A673 (cell line): Measurements from ENCODE around the gene RNF217. TPM values are rescaled to one million over a fixed set of nuclear protein-coding genes. Genes with fewer than 3 reads are reported as not detected.

ENCODE experiments used
- BruUV-seq: library from RNA; stranded (reverse); fragments of 400-500 nt; replicated peaks from 2 replicates; lab custom pipeline; 2021; lab: Mats Ljungman, UMichigan
- CTCF ChIA-PET: fragments of 300-600 bp; sonication (Branson Sonifier 250); formaldehyde crosslinking; loops from one replicate; lab custom pipeline; 2022; ENCODE audit warnings: antibody characterized with exemption; lab: Charles Lee
- POLR2A ChIA-PET: fragments of 300-600 bp; sonication (Branson Sonifier 250); formaldehyde crosslinking; loops from one replicate; lab custom pipeline; 2022; ENCODE audit warnings: antibody characterized with exemption; ENCODE audit not compliant: low non-redundant PET; lab: Charles Lee
- DNase-seq: peaks from one replicate; pipeline ENCODE4 v3.0.0-alpha.2; 2015; ENCODE audit warnings: low spot score
- H3K27ac ChIP-seq: fragments of 200-600 bp; sonication (generic); 2 replicates; pipeline ENCODE4 v1.5.1; 2016; ENCODE audit warnings: mixed run types, low read depth, mild to moderate bottlenecking, mixed read lengths, antibody characterized with exemption, low read length; ENCODE audit not compliant: poor library complexity, severe bottlenecking
- H3K27me3 ChIP-seq: fragments of 200-600 bp; sonication (generic); replicated peaks from 2 replicates; pipeline ENCODE4 v1.6.1; 2017; ENCODE audit warnings: mixed run types, low read depth, mild to moderate bottlenecking, mixed read lengths, antibody characterized with exemption, low read length; ENCODE audit not compliant: insufficient read depth, poor library complexity
- H3K36me3 ChIP-seq: fragments of 200-600 bp; sonication (generic); 2 replicates; pipeline ENCODE4 v1.6.1; 2016; ENCODE audit warnings: mixed run types, mild to moderate bottlenecking, mixed read lengths, antibody characterized with exemption, low read length; ENCODE audit not compliant: insufficient read depth, poor library complexity, severe bottlenecking
- H3K4me1 ChIP-seq: fragments of 200-600 bp; sonication (generic); 2 replicates; pipeline ENCODE4 v1.6.1; 2017; ENCODE audit warnings: mixed run types, mild to moderate bottlenecking, mixed read lengths, antibody characterized with exemption, low read length; ENCODE audit not compliant: insufficient read depth, poor library complexity, severe bottlenecking
- H3K4me3 ChIP-seq: fragments of 200-600 bp; sonication (generic); 2 replicates; pipeline ENCODE4 v1.5.1; 2016; ENCODE audit warnings: low read depth, mixed run types, mild to moderate bottlenecking, mixed read lengths, low read length; ENCODE audit not compliant: poor library complexity, severe bottlenecking
- H3K9me3 ChIP-seq: fragments of 200-600 bp; sonication (generic); 2 replicates; pipeline ENCODE4 v1.6.1; 2016; ENCODE audit warnings: mixed run types, low read depth, mild to moderate bottlenecking, mixed read lengths, antibody characterized with exemption, low read length; ENCODE audit not compliant: poor library complexity, severe bottlenecking
- EZH2 ChIP-seq: fragments of 200-600 bp; sonication (generic); IDR thresholded peaks from 2 replicates; pipeline ENCODE4 v1.6.1; 2017; ENCODE audit warnings: borderline replicate concordance, low read depth, mild to moderate bottlenecking, mixed read lengths, antibody characterized with exemption, low read length; ENCODE audit not compliant: poor library complexity, severe bottlenecking
- intact Hi-C: fragments of 100-400 bp; cut with micrococcal nuclease; formaldehyde crosslinking; loops from one replicate; pipeline ENCODE4 v1.10.0; 2022; ENCODE audit not compliant: unreplicated experiment
- total RNA-seq: library from RNA; stranded (reverse); gene quantifications from 2 replicates; pipeline ENCODE4 v1.2.3, GENCODE V29; 2021
- TF ChIP-seq, protein P1 (sequence below): fragments of 300-800, 200-600 bp; sonication (generic); conservative IDR thresholded peaks from 2 replicates; pipeline ENCODE4 v1.5.1; 2017; ENCODE audit warnings: low read depth, mild to moderate bottlenecking, antibody characterized with exemption, low read length, moderate library complexity, mixed read lengths

The RNF217 gene
- total RNA-seq, 1 experiment from 2014 or later = 20.6 TPM

DNA sequence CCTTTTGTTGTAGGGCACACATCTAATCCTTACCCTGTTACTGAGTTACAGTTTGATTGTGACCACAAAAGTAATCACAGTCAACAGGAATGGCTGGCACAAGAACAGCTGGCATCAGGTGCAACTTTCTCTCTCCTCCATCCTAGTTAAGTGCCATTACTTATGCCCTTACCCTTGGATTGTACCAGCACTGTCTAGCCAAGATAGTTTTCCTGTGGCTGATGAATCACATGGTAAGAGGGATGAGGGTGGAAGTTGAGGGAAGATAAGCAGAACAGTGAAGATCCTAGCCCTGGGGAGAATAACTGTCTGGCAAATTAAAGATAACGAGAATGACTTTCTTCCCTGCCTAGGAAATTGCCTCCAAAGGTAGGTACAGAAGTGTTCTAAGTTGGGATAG lies 42.0 kb downstream of the RNF217 start:
- Histone ChIP-seq H3K9me3 (no peaks in the 10 kb centered on the region), H3K27ac (no peak overlapping the region), H3K36me3 (peaks cover 4% of the 10 kb centered on the region), H3K4me1 (peaks cover 38% of the 10 kb centered on the region), H3K4me3 (no peak overlapping the region), H3K27me3 (no peaks in the 10 kb centered on the region)
- no TSS peak for BruUV-seq
- intact Hi-C loops = no loop called here
- TF ChIP-seq EZH2 = no peak
- TF ChIP-seq, protein P1, sequence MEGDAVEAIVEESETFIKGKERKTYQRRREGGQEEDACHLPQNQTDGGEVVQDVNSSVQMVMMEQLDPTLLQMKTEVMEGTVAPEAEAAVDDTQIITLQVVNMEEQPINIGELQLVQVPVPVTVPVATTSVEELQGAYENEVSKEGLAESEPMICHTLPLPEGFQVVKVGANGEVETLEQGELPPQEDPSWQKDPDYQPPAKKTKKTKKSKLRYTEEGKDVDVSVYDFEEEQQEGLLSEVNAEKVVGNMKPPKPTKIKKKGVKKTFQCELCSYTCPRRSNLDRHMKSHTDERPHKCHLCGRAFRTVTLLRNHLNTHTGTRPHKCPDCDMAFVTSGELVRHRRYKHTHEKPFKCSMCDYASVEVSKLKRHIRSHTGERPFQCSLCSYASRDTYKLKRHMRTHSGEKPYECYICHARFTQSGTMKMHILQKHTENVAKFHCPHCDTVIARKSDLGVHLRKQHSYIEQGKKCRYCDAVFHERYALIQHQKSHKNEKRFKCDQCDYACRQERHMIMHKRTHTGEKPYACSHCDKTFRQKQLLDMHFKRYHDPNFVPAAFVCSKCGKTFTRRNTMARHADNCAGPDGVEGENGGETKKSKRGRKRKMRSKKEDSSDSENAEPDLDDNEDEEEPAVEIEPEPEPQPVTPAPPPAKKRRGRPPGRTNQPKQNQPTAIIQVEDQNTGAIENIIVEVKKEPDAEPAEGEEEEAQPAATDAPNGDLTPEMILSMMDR = no peak
- ChIA-PET CTCF (no interaction called here), POLR2A (no interaction called here)
- no peak for DNase-seq

DNA sequence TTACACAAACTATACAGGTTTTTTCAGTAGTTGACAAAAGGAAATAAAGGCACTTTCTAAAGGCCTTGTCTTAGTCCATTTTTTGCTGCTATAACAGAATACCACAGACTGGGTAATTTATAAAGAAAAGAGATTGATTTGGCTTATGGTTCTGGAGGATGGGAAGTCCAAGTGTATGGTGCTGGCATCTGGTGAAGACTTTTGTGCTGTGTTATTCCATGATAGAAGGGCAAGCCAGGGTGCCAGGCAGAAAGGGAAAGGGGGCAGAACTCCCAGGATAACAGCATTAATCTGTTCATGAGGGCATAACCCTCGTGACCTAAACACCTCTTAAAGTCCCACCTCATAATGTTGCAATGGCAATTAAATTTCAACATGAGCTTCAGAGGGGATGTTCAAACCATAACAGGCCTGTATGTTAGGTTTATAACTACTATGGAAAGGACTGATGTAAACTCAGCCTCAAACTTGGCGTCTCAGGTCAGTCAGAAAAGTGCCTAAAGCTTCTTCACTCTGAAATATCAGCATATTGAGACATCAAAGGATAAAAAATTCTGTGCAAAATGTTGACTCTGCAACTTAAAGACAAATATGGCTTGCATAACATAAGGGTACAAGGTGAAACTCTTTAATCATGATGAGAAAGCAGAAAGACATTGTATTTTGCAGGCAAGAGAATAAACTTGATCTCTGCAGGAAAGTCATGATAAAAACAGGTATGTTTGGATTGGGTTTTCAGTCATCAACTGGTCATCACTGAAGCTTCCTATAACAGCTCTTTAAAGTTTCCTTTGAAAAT lies 42.8 kb downstream of the RNF217 start:
- DNase-seq = no peak
- H3K27ac ChIP-seq = no peak overlapping the region
- ChIA-PET CTCF (no interaction called here), POLR2A (no interaction called here)
- TF ChIP-seq EZH2 = no peak
- TF ChIP-seq, protein P1 = no peak
- H3K27me3 ChIP-seq = no peaks in the 10 kb centered on the region
- intact Hi-C loops = no loop called here
- no TSS peak for BruUV-seq
- no peak overlapping the region for H3K4me3 ChIP-seq
- H3K36me3 ChIP-seq = peaks cover 4% of the 10 kb centered on the region
- H3K4me1 ChIP-seq = peaks cover 34% of the 10 kb centered on the region
- no peaks in the 10 kb centered on the region for H3K9me3 ChIP-seq

DNA sequence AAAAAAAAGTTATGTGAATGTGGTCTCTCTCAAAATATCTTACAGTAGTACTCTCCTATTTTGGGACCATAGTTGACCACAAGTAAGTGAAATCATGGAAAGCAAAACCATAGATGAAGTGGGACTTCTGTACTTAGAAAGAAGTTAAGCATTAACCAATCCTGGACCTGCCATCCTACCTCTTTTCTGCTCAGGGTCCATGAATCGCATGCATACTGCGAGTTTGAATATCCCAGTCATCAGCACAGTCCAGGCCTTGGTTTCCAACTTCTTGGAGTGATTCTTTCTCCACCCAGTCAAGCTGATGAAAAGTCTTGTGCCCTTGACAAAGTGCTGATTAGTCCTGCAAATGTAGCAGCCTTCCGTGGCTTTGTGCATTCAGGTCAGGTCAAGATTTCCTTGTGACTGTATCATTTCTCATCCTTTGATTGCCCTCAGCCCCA lies 46.0 kb downstream of the RNF217 start:
- Histone ChIP-seq H3K4me3 (no peak overlapping the region), H3K27me3 (no peaks in the 10 kb centered on the region), H3K36me3 (peaks cover 4% of the 10 kb centered on the region), H3K9me3 (no peaks in the 10 kb centered on the region), H3K4me1 (peaks cover 23% of the 10 kb centered on the region), H3K27ac (no peak overlapping the region)
- DNase-seq = no peak
- BruUV-seq = no TSS peak
- ChIA-PET CTCF (no interaction called here), POLR2A (no interaction called here)
- TF ChIP-seq, protein P1 = no peak
- TF ChIP-seq EZH2 = no peak
- intact Hi-C loops = no loop called here
